Measurements from ENCODE around the gene OR52K2. TPM values are rescaled to one million over a fixed set of nuclear protein-coding genes. Genes with fewer than 3 reads are reported as not detected.

The OR52K2 gene
- total RNA-seq, 3 donors from 2014 or later, result not detected

GRCh38 chr11:4465407-4465806, 16.3 kb downstream of the OR52K2 start:
- Histone ChIP-seq H3K27me3 (no peaks in the 10 kb centered on the region), H3K36me3 (no peaks in the 10 kb centered on the region), H3K27ac (no peak overlapping the region), H3K4me3 (no peak overlapping the region), H3K4me1 (no peaks in the 10 kb centered on the region), H3K9me3 (peaks cover 0 to 11% of the 10 kb centered on the region in 2 donors)
- intact Hi-C loops (cut with DNase I; ENCODE audit: low total_unique reads), result no loop called here
- no peak for DNase-seq (ENCODE audit: low spot score in 2 of 2)
- no peak for TF ChIP-seq POLR2A (IDR thresholded peaks at IDR 0.05)
- no peak for TF ChIP-seq POLR2AphosphoS5 (IDR thresholded peaks at IDR 0.05)

GRCh38 chr11:4466131-4466870, 17.2 kb downstream of the OR52K2 start:
- H3K9me3 ChIP-seq, result peaks cover 0 to 11% of the 10 kb centered on the region in 2 donors
- intact Hi-C loops (cut with DNase I; ENCODE audit: low total_unique reads), result no loop called here
- no peak for TF ChIP-seq POLR2AphosphoS5 (IDR thresholded peaks at IDR 0.05)
- TF ChIP-seq POLR2A (IDR thresholded peaks at IDR 0.05), result no peak
- no peak for TF ChIP-seq CTCF (IDR thresholded peaks at IDR 0.05)

GRCh38 chr11:4466871-4467442, 17.9 kb downstream of the OR52K2 start:
- Histone ChIP-seq H3K36me3 (no peaks in the 10 kb centered on the region), H3K4me1 (no peaks in the 10 kb centered on the region), H3K9me3 (peaks cover 0 to 11% of the 10 kb centered on the region in 2 donors), H3K4me3 (no peak overlapping the region), H3K27me3 (no peaks in the 10 kb centered on the region), H3K27ac (no peak overlapping the region)
- DNase-seq (ENCODE audit: low spot score in 2 of 2), result no peak
- TF ChIP-seq POLR2AphosphoS5 (IDR thresholded peaks at IDR 0.05), result no peak
- no peak for TF ChIP-seq POLR2A (IDR thresholded peaks at IDR 0.05)
- TF ChIP-seq CTCF (IDR thresholded peaks at IDR 0.05), result no peak
- intact Hi-C loops (cut with DNase I; ENCODE audit: low total_unique reads), result no loop called here

More at GRCh38 chr11:4466131-4466870, 17.2 kb downstream of the OR52K2 start:
- H3K36me3 ChIP-seq, result no peaks in the 10 kb centered on the region
- no peak overlapping the region for H3K27ac ChIP-seq
- no peak for DNase-seq (ENCODE audit: low spot score in 2 of 2)
- no peaks in the 10 kb centered on the region for H3K4me1 ChIP-seq
- H3K27me3 ChIP-seq, result no peaks in the 10 kb centered on the region
- no peak overlapping the region for H3K4me3 ChIP-seq

GRCh38 chr11:4467811-4468606, 18.9 kb downstream of the OR52K2 start:
- no peaks in the 10 kb centered on the region for H3K36me3 ChIP-seq
- H3K27me3 ChIP-seq, result no peaks in the 10 kb centered on the region
- DNase-seq (ENCODE audit: low spot score in 2 of 2), result no peak
- intact Hi-C loops (cut with DNase I; ENCODE audit: low total_unique reads), result no loop called here
- peaks cover 0 to 11% of the 10 kb centered on the region in 2 donors for H3K9me3 ChIP-seq
- H3K27ac ChIP-seq, result no peak overlapping the region
- H3K4me1 ChIP-seq, result no peaks in the 10 kb centered on the region
- TF ChIP-seq POLR2AphosphoS5 (IDR thresholded peaks at IDR 0.05), result no peak
- TF ChIP-seq POLR2A (IDR thresholded peaks at IDR 0.05), result no peak
- no peak for TF ChIP-seq CTCF (IDR thresholded peaks at IDR 0.05)
- no peak overlapping the region for H3K4me3 ChIP-seq

- Histone ChIP-seq H3K4me3 (no peak overlapping the region), H3K36me3 (no peaks in the 10 kb centered on the region), H3K27ac (no peak overlapping the region), H3K9me3 (no peaks in the 10 kb centered on the region), H3K27me3 (no peaks in the 10 kb centered on the region), H3K4me1 (no peaks in the 10 kb centered on the region)
- intact Hi-C loops (cut with DNase I; ENCODE audit: low total_unique reads), result no loop called here
- no peak for DNase-seq (ENCODE audit: low spot score in 2 of 2)
- TF ChIP-seq POLR2A (IDR thresholded peaks at IDR 0.05), result no peak
- no peak for TF ChIP-seq POLR2AphosphoS5 (IDR thresholded peaks at IDR 0.05)
- no peak for TF ChIP-seq CTCF (IDR thresholded peaks at IDR 0.05)
Measured at GRCh38 chr11:4479644-4480043, 30.5 kb downstream of the OR52K2 start.

All from breast epithelium (tissue), 4 donors.